GM18511 (cell line): ENCODE data around the gene RILPL2.
"Not testable (repeated sequence)": the region's sequence is repeated elsewhere in the genome, so short reads cannot be mapped to it uniquely, and the experiment has no call there.

Experiments
- ATAC-seq: cut with Tn5 transposase; IDR thresholded peaks from one replicate; pipeline ENCODE4 v1.9.1; 2021; ENCODE audit warnings: mild to moderate bottlenecking, moderate library complexity; ENCODE audit not compliant: unreplicated experiment

The RILPL2 gene

DNA sequence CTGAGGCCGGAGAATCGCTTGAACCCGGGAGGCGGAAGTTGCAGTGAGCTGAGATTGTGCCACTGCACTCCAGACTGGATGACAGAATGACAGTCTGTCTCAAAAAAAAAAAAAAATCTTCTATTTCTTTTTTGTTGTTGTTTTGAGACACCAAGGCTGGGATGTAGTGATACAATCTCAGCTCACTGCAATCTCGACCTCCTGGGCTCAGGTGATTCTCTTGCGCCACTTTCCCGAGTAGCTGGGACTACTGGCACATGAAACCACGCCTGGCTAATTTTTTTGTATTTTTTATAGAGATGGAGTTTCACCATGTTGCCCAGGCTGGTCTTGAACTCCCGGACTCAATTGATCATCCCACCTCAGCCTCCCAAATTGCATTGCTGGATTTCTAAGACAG is 14.2 kb upstream of the RILPL2 start:
- ATAC-seq: no peak

DNA sequence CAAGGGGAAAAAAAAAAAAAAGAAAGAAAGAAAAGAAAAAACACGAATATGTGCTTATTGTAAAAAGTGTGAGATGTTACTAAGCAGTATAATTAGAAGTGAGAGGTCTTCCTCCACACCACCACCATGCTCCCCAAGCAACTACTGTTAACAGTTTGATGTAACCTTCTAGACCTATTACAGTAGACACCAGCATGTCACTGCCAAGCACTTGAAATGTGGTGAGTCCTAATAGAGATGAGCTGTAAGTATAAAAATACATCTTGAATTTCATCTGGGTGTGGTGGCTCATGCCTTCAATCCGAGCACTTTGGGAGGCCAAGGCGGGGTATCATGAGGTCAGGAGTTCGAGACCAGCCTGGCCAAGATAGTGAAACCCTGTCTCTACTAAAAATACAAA is 13.4 kb upstream of the RILPL2 start:
- no peak for ATAC-seq

DNA sequence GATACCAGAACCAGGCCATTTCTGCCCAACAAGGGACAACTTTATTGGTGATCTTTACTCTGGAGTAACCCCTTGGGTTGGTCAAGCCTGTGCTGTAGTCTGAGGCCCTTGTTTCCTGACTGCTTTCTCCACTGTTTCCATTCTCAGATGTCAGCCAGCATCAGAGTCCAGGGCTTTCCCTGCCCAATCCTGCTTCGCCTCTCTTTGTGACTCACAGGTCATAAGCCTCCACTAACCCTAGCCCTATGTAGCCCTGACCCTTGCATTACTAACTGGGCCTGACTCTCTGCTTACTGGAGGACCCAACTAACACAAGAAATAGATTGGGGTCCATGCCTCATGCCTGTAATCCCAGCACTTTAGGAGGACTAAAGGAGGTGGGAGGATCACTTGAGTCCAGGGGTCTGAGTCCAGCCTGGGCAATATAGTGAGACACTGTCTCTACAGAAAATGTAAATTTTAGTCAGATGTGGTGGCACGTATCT is 12.8 kb upstream of the RILPL2 start:
- no peak for ATAC-seq

DNA sequence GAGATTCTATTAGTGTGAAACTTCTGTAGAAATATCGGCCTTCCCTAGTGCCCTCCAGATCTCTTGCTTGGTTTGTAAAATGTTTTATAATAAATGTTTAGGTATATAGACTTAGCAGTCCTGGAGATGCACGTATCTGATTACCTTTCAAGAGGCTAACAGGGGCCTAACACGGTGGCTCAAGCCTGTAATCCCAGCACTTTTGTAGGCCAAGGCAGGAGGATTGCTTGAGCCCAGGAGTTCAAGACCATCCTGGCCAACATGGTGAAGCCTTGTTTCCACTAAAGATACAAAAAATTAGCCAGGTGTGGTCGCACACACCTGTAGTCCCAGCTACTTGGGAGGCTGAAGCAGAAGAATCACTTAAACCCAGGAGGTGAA is 9.8 kb upstream of the RILPL2 start:
- ATAC-seq: no peak

DNA sequence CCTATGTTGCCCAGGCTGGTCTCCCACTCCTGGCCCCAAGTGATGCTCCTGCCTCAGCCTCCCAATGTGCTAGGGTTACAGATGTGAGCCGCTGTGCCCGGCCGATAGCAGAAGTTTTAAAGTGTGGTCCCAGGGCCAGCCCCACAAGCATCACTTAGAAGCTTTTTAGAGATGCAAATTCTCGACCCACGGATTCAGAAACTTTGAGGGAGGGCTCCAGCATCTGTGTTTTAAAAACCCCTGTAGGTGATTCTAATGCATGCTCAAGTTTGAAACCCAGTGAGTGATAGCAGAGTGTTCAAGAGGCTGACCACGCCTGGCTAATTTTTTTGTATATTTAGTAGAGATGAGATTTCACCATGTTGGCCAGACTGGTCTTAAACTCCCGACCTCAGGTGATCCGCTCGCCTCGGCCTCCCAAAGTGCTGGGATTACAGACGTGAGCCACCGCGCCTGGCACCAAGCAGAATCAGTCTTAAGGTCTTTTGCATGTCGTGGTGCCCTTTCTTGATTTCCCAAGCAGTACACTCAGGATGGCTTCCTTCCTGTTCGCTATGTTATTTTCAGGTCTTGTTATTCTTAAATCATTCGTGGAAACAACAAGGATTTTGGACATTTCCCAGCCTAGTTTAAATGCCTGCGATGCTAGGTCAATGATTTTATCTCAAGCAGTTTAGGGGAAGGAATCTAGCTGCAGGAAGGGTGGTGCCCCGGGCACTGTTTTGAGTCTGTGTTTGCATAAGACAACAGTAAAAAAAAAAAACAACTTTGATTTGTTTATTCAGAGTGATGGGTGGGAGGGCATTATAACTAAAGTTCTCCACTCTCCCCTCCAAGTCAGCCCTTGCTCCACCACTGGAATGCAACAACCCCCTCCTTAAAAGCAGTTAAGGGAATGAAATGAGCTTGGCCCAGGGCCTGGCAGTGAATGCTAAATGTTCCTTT is 9.2 kb upstream of the RILPL2 start:
- ATAC-seq: no peak

DNA sequence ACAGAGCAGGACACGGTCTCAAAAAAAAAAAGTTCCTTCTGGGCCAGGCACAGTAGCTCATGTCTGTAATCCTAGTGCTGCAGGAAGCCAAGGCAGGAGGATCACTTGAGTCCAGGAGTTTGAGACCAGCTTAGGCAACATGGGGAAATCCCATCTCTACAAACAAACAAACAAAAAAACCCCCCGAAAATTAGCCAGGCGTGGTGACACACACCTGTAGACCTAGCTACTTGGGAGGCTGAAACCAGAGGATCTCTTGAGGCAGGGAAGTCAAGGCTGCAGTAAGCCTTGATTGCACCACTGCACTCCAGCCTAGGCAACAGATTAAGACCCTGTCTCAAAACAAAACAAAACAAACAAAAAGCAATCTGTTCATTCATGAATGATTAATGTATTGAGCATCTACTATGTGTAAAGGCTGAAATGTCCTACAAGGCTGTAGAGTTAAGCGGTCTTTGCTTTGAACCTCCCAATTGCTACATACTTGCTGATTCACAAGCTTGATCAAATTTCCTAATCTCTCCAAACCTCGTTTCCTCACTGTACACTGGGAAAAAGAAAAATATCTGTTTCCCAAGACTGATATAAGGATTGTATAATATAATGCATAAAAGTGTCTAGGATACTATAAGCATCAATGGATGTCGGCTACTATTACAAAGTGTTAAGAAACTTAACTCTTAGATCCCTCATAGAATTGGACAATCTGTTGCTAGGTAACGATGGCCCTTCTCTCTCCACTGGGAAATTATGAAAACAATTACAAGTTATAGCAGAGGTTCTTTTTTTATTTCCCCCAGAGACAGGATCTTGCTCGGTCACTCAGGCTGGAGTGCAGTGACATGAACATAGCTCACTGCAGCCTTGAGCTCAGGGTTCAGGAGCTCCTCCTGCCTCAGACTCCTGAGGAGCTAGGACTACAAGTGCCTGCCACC is 7.9 kb upstream of the RILPL2 start:
- ATAC-seq: no peak

DNA sequence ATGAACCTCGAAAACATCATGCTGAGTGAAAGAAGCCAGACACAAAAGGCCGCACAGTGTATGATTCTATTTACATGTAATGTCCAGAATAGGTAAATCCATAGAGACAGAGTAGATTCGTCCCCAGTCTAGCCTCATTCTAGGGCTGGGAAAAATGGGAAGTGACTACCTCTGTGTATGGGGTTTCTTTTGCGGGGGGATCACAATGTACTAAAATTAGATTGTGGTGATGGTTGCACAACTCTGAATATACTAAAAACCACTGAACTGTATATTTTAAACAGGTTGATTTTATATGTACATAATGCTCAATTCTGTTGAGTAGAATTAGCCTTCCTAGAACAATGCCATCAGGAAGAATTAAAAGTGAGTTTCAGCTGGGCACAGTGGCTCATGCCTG is 6.3 kb upstream of the RILPL2 start:
- no peak for ATAC-seq

DNA sequence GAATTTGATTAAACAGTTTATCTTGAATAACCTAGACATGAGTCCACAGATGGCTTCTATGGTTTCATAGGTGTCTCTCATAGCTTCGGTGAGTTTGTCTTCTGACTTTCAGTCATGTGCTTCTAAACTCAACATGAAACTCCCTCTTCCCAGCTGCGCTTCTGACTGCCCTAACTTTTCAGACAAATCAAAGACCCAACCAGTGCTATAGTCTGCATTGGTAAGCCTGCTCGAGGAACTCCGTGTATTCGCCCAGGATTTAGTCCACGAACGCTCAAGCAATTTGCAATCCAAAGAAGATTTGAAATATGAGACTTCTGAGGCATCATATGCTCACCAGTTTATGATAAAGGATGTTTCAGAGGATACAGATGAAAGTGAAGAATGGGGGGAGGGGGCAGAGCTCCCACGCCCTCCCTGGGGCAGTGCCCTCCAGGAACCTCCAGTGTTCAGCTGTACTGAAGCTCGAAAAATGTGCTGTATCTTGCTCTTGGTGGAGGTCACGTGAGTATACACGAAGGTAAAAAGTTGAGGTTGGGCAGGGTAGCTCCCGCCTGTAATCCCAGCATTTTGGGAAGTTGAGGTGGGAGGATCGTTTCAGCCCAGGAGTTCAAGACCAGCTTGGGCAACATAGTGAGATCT is 5.2 kb upstream of the RILPL2 start:
- no peak for ATAC-seq

DNA sequence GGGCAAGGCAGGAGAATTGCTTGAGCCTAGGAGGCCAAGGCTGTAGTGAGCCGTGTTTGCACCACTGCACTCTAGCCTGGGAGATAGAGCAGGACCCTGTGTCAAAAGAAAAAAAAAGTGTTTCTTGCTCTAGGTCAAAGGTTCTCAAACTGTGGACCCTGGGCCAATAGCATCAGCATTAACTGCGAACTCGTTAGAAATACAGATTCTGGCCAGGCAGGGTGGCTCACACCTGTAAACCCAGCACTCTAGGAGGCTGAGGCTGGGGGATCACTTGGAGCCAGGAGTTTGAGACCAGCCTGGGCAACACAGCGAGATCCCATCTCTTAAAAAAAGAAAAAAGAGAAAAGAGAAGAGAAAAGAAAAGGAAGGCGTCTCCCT is 858 bp downstream of the RILPL2 start:
- ATAC-seq: no peak

DNA sequence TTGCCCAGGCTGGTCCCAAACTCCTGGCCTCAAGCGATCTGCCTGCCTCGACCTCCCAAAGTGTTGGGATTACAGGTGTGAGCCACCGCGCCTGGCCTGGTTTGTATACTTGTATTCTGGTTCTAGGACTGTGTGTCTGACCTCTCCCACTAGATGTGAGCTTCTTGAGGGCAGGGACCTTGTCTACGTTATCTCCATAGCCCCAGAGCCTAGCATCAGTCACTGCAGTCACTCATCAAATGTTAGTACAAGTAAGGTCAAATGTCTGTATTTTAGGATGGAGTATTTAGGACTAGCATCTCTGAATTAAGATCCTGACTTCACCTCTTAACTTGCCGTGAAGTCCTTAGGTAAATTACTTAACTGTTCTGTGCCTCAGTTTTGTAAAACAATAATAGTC is 2.9 kb downstream of the RILPL2 start:
- no peak for ATAC-seq

DNA sequence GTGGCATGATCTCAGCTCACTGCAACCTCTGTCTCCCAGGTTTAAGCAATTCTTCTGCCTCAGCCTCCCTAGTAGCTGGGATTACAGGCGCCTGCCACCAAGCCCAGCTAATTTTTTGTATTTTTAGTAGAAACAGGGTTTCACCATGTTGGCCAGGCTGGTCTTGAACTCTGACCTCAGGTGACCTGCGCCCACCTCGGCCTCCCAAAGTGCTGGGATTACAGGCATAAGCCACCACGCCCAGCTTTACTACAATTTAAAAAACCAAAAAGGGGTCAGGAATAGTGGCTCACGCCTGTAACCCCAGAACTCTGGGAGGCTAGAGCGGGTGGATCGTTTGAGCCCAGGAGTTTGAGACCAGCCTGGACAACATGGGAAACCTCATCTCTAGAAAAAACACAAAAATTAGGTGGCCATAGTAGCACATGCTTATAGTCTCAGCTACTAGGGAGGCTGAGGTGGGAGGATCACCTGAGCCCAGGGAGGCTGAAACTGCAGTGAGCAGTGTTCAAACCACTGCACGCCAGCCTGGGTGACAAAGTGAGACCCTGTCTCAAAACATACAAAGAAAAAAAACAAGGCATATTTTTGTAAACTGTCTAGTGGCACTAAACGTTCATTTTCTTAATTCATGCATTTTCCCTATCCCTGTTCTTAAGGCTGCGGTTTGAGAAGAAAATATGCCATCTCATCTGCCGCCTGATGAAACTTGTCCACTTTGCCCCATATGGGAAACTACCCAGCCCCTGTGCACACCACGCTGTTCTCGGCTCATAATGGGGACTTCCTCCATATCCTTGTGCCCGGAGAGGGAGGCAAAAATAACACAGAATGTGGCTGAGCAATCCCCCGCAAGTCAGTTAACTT is 4.3 kb downstream of the RILPL2 start:
- not testable (repeated sequence) for ATAC-seq

DNA sequence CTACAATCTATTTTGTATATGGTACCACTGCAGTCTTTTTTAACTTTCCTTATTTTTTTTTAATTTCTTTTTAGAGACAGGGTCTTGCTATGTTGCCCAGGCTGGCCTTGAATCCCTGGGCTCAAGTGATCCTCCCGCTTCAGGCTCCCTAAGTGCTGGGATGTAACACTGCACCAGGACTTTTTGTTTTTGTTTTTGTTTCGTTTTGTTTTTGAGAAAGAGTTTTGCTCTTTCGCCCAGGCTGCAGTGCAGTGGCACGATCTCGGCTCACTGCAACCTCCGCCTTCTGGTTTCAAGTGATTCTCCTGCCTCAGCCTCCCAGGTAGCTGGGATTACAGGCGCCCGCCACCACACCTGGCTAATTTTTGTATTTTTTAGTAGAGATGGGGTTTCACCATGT is 7.4 kb downstream of the RILPL2 start:
- ATAC-seq: not testable (repeated sequence)

DNA sequence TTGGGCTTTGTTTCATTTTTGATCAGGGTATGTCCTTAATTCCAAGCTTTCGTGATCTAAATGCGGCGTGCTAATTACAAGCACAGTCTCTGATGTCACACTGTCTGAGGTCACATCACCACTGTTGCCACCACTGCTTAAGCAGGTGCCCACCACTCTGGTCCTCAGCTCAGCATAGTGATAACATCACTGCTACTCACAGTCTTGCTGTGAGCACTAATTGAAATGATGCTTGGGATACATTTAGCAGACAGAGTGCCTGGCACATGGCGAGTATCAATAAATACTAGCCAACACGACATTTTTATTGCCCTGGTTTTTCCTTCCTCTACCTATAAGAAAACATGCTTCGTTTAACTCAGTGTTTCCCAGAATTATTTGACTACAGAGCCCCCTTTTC is 7.9 kb downstream of the RILPL2 start:
- ATAC-seq: no peak

DNA sequence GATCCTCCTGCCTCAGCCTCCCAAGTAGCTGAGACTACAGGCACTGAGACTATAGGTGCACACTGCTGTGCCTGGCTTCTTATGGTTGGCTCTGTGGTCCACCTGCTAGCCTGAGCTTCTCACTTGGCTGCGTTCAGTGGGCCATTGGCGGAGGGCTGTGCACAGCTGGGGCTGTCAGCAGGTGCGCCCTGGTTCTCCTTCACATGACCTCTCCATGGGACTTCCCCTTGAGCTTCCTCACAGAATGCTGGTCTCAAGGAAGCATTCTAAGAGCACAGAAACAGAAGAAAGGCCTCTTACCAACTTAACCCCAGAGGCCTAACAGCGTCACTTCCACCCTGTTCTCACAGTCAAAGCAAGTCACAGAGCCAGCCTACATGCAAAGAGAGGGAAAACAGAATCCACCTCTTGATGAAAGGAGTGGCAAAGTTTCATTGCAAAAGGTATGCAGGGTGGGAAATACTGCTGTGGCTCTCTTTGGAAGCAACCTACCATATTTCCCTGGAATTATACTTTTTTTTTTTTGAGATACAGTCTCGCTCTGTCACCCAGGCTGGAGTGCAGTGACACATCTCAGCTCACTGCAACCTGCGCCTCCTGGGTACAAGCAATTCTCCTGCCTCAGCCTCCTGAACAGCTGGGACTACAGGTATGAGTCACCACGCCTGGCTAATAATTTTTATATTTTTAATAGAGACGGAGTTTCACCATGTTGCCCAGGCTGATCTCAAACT is 9.3 kb downstream of the RILPL2 start:
- peak; percentile 94 for ATAC-seq

DNA sequence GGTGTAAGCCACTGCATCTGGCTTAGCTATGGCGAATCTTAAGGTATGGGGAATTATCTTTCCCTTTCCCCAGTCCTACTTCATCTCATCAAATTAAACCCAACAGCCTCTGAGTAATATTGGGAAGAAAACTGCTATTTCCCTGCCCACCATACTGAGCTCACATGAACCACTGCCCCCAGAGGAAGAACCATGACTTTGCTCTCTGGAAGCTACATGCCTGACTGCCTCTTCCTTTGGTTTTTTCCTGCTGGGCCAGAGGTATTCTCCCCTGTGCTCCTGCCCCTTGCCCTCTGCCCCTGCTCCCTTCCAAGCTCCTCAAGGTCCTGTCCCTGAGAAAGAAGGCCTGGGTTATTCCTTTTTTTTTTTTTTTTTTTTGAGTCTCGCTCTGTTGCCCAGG is 15.2 kb downstream of the RILPL2 start:
- ATAC-seq: no peak

DNA sequence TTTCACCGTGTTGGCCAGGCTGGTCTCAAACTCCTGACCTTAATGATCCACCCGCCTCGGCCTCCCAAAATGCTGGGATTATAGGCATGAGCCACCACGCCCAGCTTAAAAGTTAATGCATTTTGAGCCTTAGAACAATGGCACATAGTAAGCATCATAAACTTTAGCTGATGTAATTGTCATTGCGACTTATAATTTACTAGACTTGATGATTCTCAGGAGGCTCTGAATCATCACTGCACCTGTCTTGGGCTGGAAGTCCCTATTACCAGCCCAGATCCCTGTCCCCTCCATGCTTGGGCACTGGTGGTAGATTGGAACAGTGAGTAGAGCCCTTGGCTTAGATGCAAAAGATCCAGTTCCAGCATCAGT is 26.5 kb downstream of the RILPL2 start:
- ATAC-seq: no peak

DNA sequence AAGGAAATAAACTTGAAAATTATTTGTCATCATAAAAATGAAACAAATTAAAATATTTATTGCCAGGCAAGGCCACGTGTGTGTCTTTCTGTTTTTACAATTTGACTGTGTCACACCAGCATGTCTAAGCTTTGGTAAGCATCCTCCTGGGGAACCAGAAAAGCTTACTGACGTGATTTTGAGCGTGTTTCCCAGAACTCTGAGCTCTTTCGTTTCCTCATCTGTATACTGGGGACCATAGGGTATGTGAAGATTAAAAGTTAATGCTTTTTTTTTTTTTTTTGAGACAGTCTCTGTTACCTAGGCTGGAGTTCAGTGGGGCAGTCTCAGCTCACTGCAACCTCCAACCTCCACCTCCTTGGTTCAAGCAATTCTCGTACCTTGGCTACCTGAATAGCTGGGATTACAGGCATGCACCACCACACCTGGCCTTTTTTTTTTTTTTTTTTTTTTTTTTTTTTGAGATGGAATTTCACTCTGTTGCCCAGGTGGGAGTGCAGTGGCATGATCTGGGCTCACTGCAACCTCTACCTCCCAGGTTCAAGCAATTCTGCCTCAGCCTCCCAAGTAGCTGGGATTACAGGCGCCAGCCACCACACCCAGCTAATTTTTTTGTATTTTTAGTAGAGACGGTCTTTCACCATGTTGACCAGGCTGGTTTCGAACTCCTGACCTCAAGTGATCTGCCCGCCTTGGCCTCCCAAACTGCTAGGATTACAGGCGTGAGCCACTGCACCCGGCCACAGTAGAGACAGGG is 27.0 kb downstream of the RILPL2 start:
- not testable (repeated sequence) for ATAC-seq

DNA sequence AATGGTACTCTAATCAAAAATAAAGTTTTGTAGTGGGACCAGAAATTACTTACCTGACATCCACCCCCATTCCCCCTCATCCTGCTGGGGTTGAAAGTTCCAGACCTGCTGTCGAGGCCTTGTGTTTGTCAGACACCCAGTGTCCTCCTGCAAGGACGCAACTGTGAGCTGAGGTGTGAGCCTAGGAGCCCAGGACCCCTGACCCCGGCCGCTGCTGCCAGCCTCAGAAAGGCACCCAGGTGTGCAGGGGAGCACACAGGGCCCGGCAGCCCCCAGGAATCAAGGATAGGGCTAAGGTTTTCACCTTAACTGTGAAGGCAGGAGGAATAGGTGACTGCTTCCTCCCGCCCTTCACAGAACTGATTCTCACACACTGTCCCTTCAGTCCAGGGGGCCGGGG is 27.9 kb downstream of the RILPL2 start:
- ATAC-seq: not testable (repeated sequence)

DNA sequence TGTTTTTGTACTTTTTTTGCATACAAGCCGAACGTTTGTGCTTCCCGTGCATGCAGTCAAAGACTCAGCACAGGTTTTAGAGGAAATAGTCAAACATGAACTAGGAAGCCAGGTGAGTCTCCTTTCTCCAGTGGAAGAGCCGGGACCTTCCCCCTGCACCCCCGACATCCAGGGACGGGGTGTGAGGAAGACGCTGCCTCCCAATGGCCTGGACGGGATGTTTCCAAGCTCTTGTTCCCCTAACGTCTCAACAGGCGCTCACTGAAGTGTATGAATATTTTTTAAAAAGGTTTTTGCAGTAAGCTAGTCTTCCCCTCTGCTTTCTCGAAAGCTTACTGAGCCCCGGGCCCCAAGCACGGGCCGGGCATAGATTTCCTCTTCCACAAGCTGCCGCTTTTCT is 28.6 kb downstream of the RILPL2 start:
- not testable (repeated sequence) for ATAC-seq
